Bronchial epithelial cell (primary cell): ENCODE data around the gene ARL14EP. TPM values are rescaled to one million over a fixed set of nuclear protein-coding genes. Genes with fewer than 3 reads are reported as not detected.

ENCODE experiments used
- DNase-seq: peaks from one replicate; pipeline ENCODE4 v3.0.0-alpha.2; 2010; ENCODE audit warnings: low read depth
- FAIRE-seq: peaks from 2 replicates; lab custom pipeline; 2011; peaks lifted over from hg19 to GRCh38; lab: Jason Lieb, UNC
- H3K27me3 ChIP-seq: 2 replicates; pipeline ENCODE4 v1.5.1; 2011; ENCODE audit warnings: low read length; ENCODE audit not compliant: control insufficient read depth, insufficient read depth
- H3K36me3 ChIP-seq: 2 replicates; pipeline ENCODE4 v1.5.1; 2011; ENCODE audit warnings: low read length; ENCODE audit not compliant: control insufficient read depth, insufficient read depth
- H3K4me3 ChIP-seq: 2 replicates; pipeline ENCODE4 v1.5.1; 2011; ENCODE audit warnings: mild to moderate bottlenecking, low read depth, low read length, control low read depth
- total RNA-seq: library from RNA; depleted of rRNA; stranded (reverse); fragments of >200 nt; gene quantifications from 2 replicates; pipeline ENCODE4 v1.2.1, GENCODE V29; 2014
- TF ChIP-seq, protein P1 (sequence below): IDR thresholded peaks from 2 replicates; pipeline ENCODE4 v1.5.1; 2011; ENCODE audit warnings: mild to moderate bottlenecking, moderate library complexity, low read length, control low read depth, inconsistent platforms; ENCODE audit not compliant: insufficient read depth, severe bottlenecking

The ARL14EP gene
- total RNA-seq, 1 donor from 2014 or later = 19.2 TPM

DNA sequence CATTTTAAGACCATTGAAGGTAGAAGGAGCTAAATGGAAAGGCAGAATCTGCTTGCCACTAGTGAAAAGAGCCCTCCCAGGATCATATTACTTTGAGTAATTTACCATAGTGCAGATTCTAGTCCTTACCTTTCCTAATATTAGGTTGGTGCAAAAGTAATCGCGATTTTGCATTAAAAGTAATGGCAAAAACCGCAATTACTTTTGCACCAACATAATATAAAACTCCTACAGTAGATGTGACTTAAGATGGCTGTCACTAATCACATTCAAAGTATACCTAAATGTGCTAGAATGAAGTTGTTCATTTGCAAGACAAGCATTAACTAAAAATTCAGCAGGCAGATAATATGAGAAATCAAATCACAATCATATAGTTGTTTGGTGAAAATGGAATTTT is 38.1 kb upstream of the ARL14EP start:
- no peaks in the 10 kb centered on the region for H3K27me3 ChIP-seq
- DNase-seq (no peak), FAIRE-seq (no peak)
- no peak overlapping the region for H3K4me3 ChIP-seq
- TF ChIP-seq, protein P1, sequence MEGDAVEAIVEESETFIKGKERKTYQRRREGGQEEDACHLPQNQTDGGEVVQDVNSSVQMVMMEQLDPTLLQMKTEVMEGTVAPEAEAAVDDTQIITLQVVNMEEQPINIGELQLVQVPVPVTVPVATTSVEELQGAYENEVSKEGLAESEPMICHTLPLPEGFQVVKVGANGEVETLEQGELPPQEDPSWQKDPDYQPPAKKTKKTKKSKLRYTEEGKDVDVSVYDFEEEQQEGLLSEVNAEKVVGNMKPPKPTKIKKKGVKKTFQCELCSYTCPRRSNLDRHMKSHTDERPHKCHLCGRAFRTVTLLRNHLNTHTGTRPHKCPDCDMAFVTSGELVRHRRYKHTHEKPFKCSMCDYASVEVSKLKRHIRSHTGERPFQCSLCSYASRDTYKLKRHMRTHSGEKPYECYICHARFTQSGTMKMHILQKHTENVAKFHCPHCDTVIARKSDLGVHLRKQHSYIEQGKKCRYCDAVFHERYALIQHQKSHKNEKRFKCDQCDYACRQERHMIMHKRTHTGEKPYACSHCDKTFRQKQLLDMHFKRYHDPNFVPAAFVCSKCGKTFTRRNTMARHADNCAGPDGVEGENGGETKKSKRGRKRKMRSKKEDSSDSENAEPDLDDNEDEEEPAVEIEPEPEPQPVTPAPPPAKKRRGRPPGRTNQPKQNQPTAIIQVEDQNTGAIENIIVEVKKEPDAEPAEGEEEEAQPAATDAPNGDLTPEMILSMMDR = no peak
- no peaks in the 10 kb centered on the region for H3K36me3 ChIP-seq

DNA sequence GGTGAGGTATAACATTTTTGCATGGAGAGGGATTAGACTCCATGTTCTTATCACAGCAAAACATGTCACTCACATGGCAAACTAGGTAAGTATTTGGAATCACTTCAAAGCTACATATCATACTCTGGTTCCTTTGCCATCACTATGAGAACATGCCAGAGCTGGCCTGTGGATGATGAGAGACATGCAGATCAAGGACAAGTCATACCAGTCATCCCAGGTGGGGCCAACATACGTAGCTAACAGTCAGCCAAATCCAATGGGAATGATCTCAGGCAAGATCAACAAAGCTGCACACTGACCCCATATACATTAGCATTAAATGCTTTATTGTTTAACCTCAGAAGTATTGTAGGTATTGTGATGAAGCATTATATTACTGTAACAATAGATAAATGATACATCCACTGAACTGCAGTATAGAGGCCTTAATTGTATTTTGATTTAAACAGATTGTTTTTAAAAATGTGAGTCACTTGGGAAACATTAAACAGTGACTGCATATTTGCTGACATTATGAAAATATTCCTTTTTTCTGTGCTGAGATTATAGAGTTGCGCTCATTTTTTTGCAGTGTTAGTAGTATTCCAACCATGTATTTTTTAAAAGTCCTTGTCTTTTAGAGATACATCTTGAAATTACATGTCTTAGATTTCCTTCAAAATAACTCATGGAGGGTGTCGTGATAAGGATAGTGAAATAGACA is 37.3 kb upstream of the ARL14EP start:
- no peaks in the 10 kb centered on the region for H3K36me3 ChIP-seq
- no peaks in the 10 kb centered on the region for H3K27me3 ChIP-seq
- DNase-seq (peak; percentile 68), FAIRE-seq (no peak)
- TF ChIP-seq, protein P1 = no peak
- H3K4me3 ChIP-seq = no peak overlapping the region

DNA sequence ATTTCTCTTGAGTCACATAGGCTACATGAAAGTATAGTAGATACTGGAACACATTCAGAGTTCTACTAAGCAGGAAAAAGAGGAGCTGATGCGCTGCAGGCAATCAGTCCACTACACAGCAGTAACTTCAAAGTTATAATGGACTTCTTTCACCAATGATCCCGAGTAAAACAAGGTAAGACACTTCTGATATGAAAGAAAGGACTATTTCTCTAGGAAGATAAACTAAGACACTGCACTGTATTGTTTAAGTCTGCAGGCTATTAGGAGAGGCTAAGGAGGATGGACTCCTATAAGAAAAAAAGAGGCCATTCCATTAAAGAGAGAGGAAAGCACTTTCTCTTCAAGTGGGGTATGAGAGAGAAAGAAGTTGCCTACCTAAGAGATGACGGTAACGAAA is 31.6 kb upstream of the ARL14EP start:
- no peak for FAIRE-seq
- Histone ChIP-seq H3K36me3 (no peaks in the 10 kb centered on the region), H3K27me3 (no peaks in the 10 kb centered on the region), H3K4me3 (no peak overlapping the region)
- TF ChIP-seq, protein P1 = no peak
- no peak for DNase-seq

DNA sequence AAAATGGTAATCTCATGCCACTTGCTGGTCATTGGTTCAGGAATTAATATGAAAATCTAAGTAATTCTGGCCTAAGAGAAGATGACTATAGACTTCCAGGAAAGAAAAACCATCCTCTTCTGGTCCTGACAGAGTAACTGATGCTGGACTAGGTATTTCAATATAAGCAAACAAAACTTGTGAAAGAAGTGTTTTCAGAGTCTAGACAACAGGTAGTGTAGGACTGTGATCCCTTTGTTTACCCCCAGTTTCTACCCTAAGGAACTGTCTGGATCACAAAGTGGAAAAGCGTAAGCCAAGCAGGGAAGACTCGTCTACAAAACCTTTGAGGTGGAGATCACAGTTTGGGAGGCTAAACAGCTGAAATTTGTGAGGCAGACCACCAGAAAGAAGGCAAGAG is 30.4 kb upstream of the ARL14EP start:
- DNase-seq = no peak
- TF ChIP-seq, protein P1 = no peak
- no peaks in the 10 kb centered on the region for H3K36me3 ChIP-seq
- FAIRE-seq = no peak
- no peak overlapping the region for H3K4me3 ChIP-seq
- H3K27me3 ChIP-seq = no peaks in the 10 kb centered on the region

DNA sequence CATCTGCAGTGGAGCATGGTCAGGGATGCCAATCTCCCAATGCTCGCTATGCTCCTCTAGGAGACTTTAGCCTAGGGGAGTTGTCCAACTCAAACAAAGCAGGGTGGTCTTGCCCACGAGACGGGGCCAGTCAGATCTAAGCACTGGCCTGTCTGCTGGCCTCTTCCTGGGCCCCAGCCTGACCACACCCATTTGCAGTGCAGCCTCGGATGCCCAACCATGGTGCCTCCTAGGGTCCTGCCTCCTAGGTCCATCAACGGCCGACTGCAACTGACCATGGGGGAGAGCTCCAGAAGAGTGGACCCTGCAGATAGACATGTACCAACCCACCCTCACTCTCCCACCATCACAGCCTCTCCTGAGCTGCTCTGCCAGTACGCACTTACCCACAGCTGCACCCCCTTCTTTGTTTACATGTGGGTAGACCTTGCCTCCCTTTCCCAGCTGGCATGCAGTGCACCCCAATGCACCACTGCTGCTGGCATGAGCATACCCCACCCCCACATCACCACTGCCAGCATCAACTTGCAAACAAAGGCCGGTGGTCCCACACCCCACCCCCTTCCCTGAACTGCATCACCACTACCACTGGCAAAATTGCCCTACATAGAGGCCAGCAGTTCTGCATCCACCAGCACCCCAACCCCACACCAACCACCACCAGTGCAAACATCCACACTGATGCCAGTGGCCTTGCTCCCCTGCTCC is 27.6 kb upstream of the ARL14EP start:
- FAIRE-seq (no peak), DNase-seq (no peak)
- Histone ChIP-seq H3K4me3 (no peak overlapping the region), H3K36me3 (no peaks in the 10 kb centered on the region), H3K27me3 (no peaks in the 10 kb centered on the region)
- TF ChIP-seq, protein P1 = no peak
